GM19351 (cell line): ENCODE results near the gene GORASP1.

Experiments used
- ATAC-seq: cut with Tn5 transposase; IDR thresholded peaks from one replicate; pipeline ENCODE4 v1.9.1; 2021; ENCODE audit warnings: mild to moderate bottlenecking, moderate library complexity; ENCODE audit not compliant: unreplicated experiment

Gene GORASP1

GRCh38 chr3:39107388-39108199 is at the start of gene GORASP1, which contains the start of gene TTC21A:
Gene GORASP1 (minus strand): TSS chr3:39107627. CDS start chr3:39107541, 86 bp downstream.
Gene TTC21A (plus strand): TSS chr3:39107680. CDS start chr3:39107838, 158 bp downstream.
- peak; percentile 60 for ATAC-seq

GRCh38 chr3:39156421-39156820 is 49.0 kb upstream of the GORASP1 start:
- ATAC-seq: no peak

- no peak for ATAC-seq
These were observed 47.0 kb upstream of the GORASP1 start for GRCh38 chr3:39154280-39155021.

DNA sequence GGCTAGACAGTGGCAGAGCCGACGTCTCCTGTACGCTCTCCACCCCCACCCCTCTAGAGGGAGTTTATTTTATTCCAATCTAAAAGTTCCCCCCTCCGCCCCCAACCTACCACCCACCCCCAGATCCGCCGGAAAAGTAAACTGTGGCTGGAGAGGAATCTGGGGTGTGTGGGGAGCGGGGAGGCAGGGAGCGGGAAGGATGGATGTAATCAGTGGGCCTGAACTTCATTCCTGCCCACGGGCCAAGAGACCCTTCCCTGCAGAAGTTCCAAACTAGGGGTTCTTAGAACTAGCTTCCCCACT is 46.5 kb upstream of the GORASP1 start:
- no peak for ATAC-seq

DNA sequence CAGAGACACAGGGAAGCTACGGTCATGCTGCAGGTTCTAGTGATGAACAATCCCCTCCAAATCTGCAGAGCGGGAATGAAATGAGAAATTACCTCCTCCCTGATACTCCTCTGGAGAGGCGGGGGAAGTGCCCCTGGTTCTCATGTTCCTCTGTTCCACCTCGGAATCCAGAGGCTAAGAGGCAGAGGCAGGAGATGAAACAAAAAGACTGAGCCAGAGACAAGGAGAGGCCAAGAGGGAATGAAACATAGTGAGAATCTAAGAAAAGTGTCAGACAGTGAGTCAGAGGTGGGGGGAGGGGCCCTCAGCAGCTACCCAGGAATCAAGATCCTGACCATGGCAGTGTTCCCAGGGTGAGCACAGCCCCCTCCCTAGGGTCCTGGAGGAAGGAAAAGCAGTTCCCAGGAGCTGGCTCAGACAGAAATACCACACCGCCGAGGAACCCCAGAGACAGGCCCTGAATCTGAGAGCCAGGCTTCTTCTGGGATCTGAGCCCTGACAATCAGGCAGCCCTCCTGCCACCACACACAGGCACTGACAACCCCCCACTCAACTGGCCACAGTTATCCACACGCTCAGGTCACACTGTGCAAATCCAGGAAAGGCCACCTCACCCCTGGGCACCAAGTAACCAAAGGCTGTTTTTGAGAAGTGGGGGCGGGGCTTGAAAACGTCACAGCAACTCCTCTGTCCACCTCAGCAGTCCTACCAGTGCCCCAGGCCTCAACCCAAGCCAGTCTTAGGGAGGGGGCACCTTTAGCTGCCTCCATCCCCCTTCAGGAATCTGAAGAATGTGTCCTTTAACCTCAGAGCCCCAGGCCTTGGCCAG is 43.6 kb upstream of the GORASP1 start:
- no peak for ATAC-seq

DNA sequence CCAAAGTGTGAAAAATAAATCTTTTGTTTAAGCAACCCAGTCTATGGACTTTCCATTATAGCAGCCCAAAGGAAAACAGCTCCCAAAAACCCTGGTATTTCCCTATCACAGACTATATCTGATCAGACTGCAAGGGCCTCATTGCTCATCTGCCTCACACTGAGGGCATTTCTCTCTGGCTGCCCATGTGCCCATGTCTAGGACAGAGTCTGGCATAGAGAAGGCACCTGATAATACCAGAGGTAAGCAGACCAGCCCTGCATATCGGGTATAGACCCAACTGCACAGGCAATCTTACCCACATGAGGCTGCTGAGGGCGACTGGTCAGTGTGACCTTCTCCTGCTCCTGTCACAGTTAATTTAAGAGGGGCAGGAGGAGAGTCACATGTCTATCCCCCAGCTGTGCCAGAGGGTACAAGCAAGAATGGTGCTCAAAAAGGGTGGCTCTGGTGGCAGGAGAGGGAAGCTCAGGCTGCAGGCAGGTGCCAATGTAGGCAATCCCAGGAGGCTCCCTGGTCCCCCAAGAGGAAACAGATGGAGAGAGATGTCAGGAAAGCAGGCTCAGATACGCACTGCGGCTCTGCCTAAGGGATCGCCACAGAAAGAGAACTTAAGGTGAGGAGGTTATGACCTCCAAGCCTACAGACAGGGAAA is 42.8 kb upstream of the GORASP1 start:
- ATAC-seq: no peak

DNA sequence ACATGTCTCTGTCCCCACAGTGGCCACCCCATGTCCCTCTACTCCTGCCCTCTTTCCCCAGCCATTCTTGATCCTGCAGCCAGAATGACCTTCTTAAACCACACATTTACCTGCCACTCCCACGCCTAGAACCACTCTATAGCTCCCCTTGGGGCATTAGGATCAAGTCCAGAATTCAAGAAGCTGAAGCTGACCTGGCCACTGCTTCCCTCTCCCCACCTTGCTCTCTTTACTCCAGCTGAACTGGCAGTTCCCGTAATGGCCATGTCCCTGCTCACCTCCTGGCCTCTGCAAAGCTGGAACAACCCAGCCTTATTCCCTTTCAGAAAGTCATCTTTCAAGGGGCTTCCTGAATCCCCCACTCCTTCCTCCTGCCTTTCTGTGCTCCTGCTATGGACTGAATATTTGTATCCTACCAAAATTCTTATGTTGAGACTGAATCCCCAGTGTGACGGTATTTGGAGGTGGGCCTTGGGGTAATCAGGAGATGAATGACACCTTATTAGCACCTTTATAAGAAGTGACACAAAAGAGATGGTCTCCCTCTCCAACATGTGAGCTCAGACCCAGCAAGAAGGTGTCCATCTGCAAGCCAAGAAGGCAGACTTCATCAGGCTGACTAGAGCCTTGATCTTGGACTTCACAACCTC is 42.2 kb upstream of the GORASP1 start:
- no peak for ATAC-seq

- ATAC-seq: no peak
These were observed 41.6 kb upstream of the GORASP1 start for GRCh38 chr3:39149059-39149455.

DNA sequence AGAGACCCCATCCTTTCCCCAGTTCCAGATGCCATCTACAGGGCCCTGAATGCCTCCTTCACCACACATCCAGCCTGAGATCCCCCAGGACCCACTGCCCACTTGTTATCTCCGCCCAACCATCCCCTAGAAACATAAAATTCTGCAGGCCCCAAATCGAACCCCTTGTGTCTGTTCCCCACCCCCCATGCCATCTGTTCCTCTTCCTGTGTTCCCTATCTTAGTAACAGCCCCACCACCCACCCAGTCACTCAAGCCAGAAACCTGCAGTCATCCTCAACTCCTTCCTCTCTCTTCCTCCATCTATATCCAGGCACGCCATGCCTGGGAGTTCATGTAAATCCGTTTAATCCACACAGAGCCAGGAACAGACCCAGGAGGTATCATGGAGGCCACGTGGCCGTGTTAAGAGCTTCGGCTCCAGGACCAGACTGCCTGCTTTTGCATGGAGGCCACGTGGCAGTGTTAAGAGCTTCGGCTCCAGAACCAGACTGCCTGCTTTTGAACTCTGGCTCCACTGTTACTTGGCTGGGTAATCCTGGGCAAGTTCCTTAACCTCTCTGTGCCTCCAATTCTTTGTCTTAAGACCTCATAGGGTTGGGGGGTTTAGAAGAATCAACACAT is 41.1 kb upstream of the GORASP1 start:
- no peak for ATAC-seq

- peak; percentile 28 for ATAC-seq
These were observed 40.4 kb upstream of the GORASP1 start for GRCh38 chr3:39147711-39148434.

GRCh38 chr3:39146611-39147591 is 39.5 kb upstream of the GORASP1 start:
- ATAC-seq: no peak

- ATAC-seq: no peak
These were observed 38.7 kb upstream of the GORASP1 start for GRCh38 chr3:39146083-39146501.

- ATAC-seq: no peak
These were observed 37.4 kb upstream of the GORASP1 start for GRCh38 chr3:39144748-39145380.

- no peak for ATAC-seq
These were observed 36.8 kb upstream of the GORASP1 start for GRCh38 chr3:39144095-39144747.

GRCh38 chr3:39143051-39143885 is 35.8 kb upstream of the GORASP1 start:
- ATAC-seq: no peak

GRCh38 chr3:39142067-39142466 is 34.6 kb upstream of the GORASP1 start:
- no peak for ATAC-seq
